Glomerular visceral epithelial cell (primary cell): ENCODE measurements around the gene ASPDH.
"Not testable (repeated sequence)": the region's sequence is repeated elsewhere in the genome, so short reads cannot be mapped to it uniquely, and the experiment has no call there.

Experiments used
- DNase-seq: peaks from one replicate; pipeline ENCODE4 v3.0.0-alpha.2; 2016; ENCODE audit errors: extremely low spot score

The ASPDH gene

GRCh38 chr19:50478901-50479715 is 34.6 kb downstream of the ASPDH start:
- no peak for DNase-seq

- DNase-seq, result no peak
These were observed 35.8 kb downstream of the ASPDH start for GRCh38 chr19:50477751-50478515.

- DNase-seq, result no peak
These were observed 36.8 kb downstream of the ASPDH start for GRCh38 chr19:50476907-50477238.

- DNase-seq, result peak; percentile 95
These were observed 37.3 kb downstream of the ASPDH start, which contains the start of the genes EMC10 and GARIN5A for GRCh38 chr19:50476224-50476906. Gene EMC10, plus strand, starts transcription at chr19:50476507. Its CDS starts 38 bp downstream, at chr19:50476545. Gene GARIN5A, minus strand, starts transcription at chr19:50476848. Its CDS starts 460 bp downstream, at chr19:50476388.

GRCh38 chr19:50475736-50476223 is 37.9 kb downstream of the ASPDH start:
- no peak for DNase-seq

- DNase-seq, result no peak
These were observed 38.6 kb downstream of the ASPDH start for GRCh38 chr19:50475101-50475568.

GRCh38 chr19:50473336-50473735 is 40.4 kb downstream of the ASPDH start:
- not testable (repeated sequence) for DNase-seq

GRCh38 chr19:50468818-50469217 is 44.9 kb downstream of the ASPDH start:
- no peak for DNase-seq

- DNase-seq, result no peak
These were observed 46.1 kb downstream of the ASPDH start for GRCh38 chr19:50467566-50467965.

GRCh38 chr19:50466706-50467039 is 47.0 kb downstream of the ASPDH start:
- no peak for DNase-seq

- no peak for DNase-seq
These were observed 47.6 kb downstream of the ASPDH start for GRCh38 chr19:50465986-50466705.

- DNase-seq, result no peak
These were observed 48.7 kb downstream of the ASPDH start for GRCh38 chr19:50465000-50465399.

- DNase-seq, result no peak
These were observed 49.4 kb downstream of the ASPDH start for GRCh38 chr19:50464348-50464747.

GRCh38 chr19:50462970-50463369 is 50.7 kb downstream of the ASPDH start:
- no peak for DNase-seq
